22Rv1 (cell line): ENCODE measurements around the gene SYPL2.

Source experiments
- CTCF ChIP-seq: fragments of 450-650 bp; IDR thresholded peaks from 2 replicates; pipeline ENCODE4 v1.5.1; 2017; ENCODE audit warnings: mild to moderate bottlenecking
- ZFX ChIP-seq: fragments of 450-650 bp; IDR thresholded peaks from 2 replicates; pipeline ENCODE4 v1.6.1; 2017; ENCODE audit warnings: antibody characterized with exemption, borderline replicate concordance

GRCh38 chr1:109468061-109468460, 1.7 kb downstream of the SYPL2 start:
- TF ChIP-seq CTCF, result no peak
- no peak for TF ChIP-seq ZFX
